ENCODE measurements around the gene LPAR4.

Gene LPAR4

GRCh38 chrX:78747489-78747888 lies at the start of gene LPAR4:
Gene LPAR4 (plus strand): TSS chrX:78747720. CDS start chrX:78754870, 7,150 bp downstream.
- POLR2A ChIA-PET, result no interaction called here
- peak within 1 kb of the TSS; percentile 24 for H3K4me3 ChIP-seq (ENCODE audit: low read depth, low read length)
- CTCF ChIA-PET, result no interaction called here

GRCh38 chrX:78706071-78706470 lies 41.4 kb upstream of the LPAR4 start:
- H3K4me3 ChIP-seq (ENCODE audit: low read depth, low read length), result no peak overlapping the region
- no peak for TF ChIP-seq CTCF (IDR thresholded peaks at IDR 0.05; ENCODE audit: insufficient read depth, low read length, missing control alignments)
- CTCF ChIA-PET, result interaction anchor here (1.1 to 4.6 kb wide), 2 partner anchors 146 to 151 kb away, joined by 3 to 36 read pairs; no protein-coding TSS in a partner anchor
- POLR2A ChIA-PET, result no interaction called here
- no peak for DNase-seq (ENCODE audit: low read depth, low spot score)

More at GRCh38 chrX:78747489-78747888, at the start of gene LPAR4:
- DNase-seq (ENCODE audit: low read depth, low spot score), result no peak
- TF ChIP-seq CTCF (IDR thresholded peaks at IDR 0.05; ENCODE audit: insufficient read depth, low read length, missing control alignments), result no peak

- H3K4me3 ChIP-seq (ENCODE audit: low read depth, low read length), result no peak overlapping the region
- DNase-seq (ENCODE audit: low read depth, low spot score), result no peak
- CTCF ChIA-PET, result interaction anchor here (0.7 to 4.6 kb wide), 16 partner anchors 8 to 373 kb away, joined by 3 to 36 read pairs (median 3); no protein-coding TSS in a partner anchor
- POLR2A ChIA-PET, result no interaction called here
- peak; percentile 67 for TF ChIP-seq CTCF (IDR thresholded peaks at IDR 0.05; ENCODE audit: insufficient read depth, low read length, missing control alignments)
Measured at GRCh38 chrX:78708262-78708661, 39.3 kb upstream of the LPAR4 start.

- ChIA-PET CTCF (interaction anchor here (0.6 to 4.6 kb wide), 15 partner anchors 8 to 372 kb away, joined by 3 to 36 read pairs (median 3); no protein-coding TSS in a partner anchor), POLR2A (no interaction called here)
- no peak for TF ChIP-seq CTCF (IDR thresholded peaks at IDR 0.05; ENCODE audit: insufficient read depth, low read length, missing control alignments)
- no peak overlapping the region for H3K4me3 ChIP-seq (ENCODE audit: low read depth, low read length)
- DNase-seq (ENCODE audit: low read depth, low spot score), result no peak
Measured at GRCh38 chrX:78708816-78709215, 38.7 kb upstream of the LPAR4 start.

GRCh38 chrX:78710171-78710570 lies 37.3 kb upstream of the LPAR4 start:
- CTCF ChIA-PET, result interaction anchor here (1.1 to 4.6 kb wide), 3 partner anchors 15 to 155 kb away, joined by 3 to 36 read pairs (median 11); no protein-coding TSS in a partner anchor
- no peak for DNase-seq (ENCODE audit: low read depth, low spot score)

GRCh38 chrX:78712336-78712735 lies 35.2 kb upstream of the LPAR4 start:
- DNase-seq (ENCODE audit: low read depth, low spot score), result no peak
- POLR2A ChIA-PET, result no interaction called here
- no peak for TF ChIP-seq CTCF (IDR thresholded peaks at IDR 0.05; ENCODE audit: insufficient read depth, low read length, missing control alignments)
- H3K4me3 ChIP-seq (ENCODE audit: low read depth, low read length), result no peak overlapping the region
- CTCF ChIA-PET, result no interaction called here

More at GRCh38 chrX:78710171-78710570, 37.3 kb upstream of the LPAR4 start:
- POLR2A ChIA-PET, result no interaction called here
- no peak overlapping the region for H3K4me3 ChIP-seq (ENCODE audit: low read depth, low read length)
- no peak for TF ChIP-seq CTCF (IDR thresholded peaks at IDR 0.05; ENCODE audit: insufficient read depth, low read length, missing control alignments)

Measured in AG04449 (cell line).